H1 (cell line): Measurements from ENCODE around the gene IL37. TPM values are rescaled to one million over a fixed set of nuclear protein-coding genes. Genes with fewer than 3 reads are reported as not detected.

ENCODE experiments used
- JUN ChIP-seq: IDR thresholded peaks from 2 replicates; pipeline ENCODE4 v1.6.1; 2011; ENCODE audit warnings: low read depth, mild to moderate bottlenecking, improper control_type of control experiment, low read length
- POLR2AphosphoS5 ChIP-seq: IDR thresholded peaks from 2 replicates; pipeline ENCODE4 v1.6.1; 2011; ENCODE audit warnings: low read depth, low read length
- RNF2 ChIP-seq: fragments of 200-900, 300-1000 bp; sonication (generic); IDR thresholded peaks from 2 replicates; pipeline ENCODE4 v1.7.1; 2016; ENCODE audit warnings: borderline replicate concordance, low read depth, mild to moderate bottlenecking, antibody characterized with exemption, low read length; ENCODE audit not compliant: poor library complexity, severe bottlenecking; ENCODE audit errors: missing control alignments
- SIRT6 ChIP-seq: IDR thresholded peaks from one replicate; pipeline ENCODE4 v1.7.1; 2012; ENCODE audit warnings: low read length, inconsistent platforms
- SRF ChIP-seq: IDR thresholded peaks from 2 replicates; pipeline ENCODE4 v1.6.1; 2011; ENCODE audit warnings: mild to moderate bottlenecking, low read depth, low read length, moderate library complexity
- TAF1 ChIP-seq: IDR thresholded peaks from 2 replicates; pipeline ENCODE4 v1.6.1; 2011; ENCODE audit warnings: mild to moderate bottlenecking, low read depth, low read length
- polyA plus RNA-seq, 7 experiments: library from polyadenylated mRNA; depleted of rRNA in 3 of 7; stranded (reverse) in 5 of 7; unstranded in 2 of 7; fragments of >200 nt in 5 of 7; fragments of 200-250 nt in 2 of 7; gene quantifications; 1 replicate in 5 of 7; 2 replicates in 1 of 7; 4 replicates in 1 of 7; pipeline versions ENCODE4 v1.2.1 to v1.2.3, GENCODE V29; 2011 to 2013; ENCODE audit warnings: missing spikeins in 2 of 7, mixed read lengths in 2 of 7
- total RNA-seq: library from RNA; stranded (reverse); fragmentation: NEBNext Ultra II Directional; extraction: Animal tissue kit (Norgen Biotek cat#: 25700); gene quantifications from 2 replicates; pipeline ENCODE4 v1.2.1, GENCODE V29; 2021
- TF ChIP-seq, protein P1 (sequence below): fragments of 300-600 bp; sonication (generic); IDR thresholded peaks from 2 replicates; pipeline ENCODE4 v1.7.1; 2012; ENCODE audit warnings: low read length, moderate library complexity, mild to moderate bottlenecking, inconsistent platforms; ENCODE audit not compliant: insufficient replicate concordance
- TF ChIP-seq, protein P2 (sequence below), 3 experiments: IDR thresholded peaks; 1 replicate in 2 of 3; 2 replicates in 1 of 3; pipeline versions ENCODE4 v1.5.1 to v1.6.1; 2011; ENCODE audit warnings: low read length in 3 of 3, mild to moderate bottlenecking in 3 of 3, inconsistent platforms in 2 of 3, low read depth in 1 of 3, moderate library complexity in 1 of 3; ENCODE audit not compliant: insufficient read depth in 1 of 3; ENCODE audit errors: control extremely low read depth in 1 of 3

Gene IL37
- total and polyA plus RNA-seq, 2 of the 8 experiments (the other 6 are each of a cell fraction or from before 2014, with no cell fraction given): 0.18 TPM; not detected in 1

GRCh38 chr2:112947374-112947773 lies 36.4 kb downstream of the IL37 start (continued):
- TF ChIP-seq, protein P1, sequence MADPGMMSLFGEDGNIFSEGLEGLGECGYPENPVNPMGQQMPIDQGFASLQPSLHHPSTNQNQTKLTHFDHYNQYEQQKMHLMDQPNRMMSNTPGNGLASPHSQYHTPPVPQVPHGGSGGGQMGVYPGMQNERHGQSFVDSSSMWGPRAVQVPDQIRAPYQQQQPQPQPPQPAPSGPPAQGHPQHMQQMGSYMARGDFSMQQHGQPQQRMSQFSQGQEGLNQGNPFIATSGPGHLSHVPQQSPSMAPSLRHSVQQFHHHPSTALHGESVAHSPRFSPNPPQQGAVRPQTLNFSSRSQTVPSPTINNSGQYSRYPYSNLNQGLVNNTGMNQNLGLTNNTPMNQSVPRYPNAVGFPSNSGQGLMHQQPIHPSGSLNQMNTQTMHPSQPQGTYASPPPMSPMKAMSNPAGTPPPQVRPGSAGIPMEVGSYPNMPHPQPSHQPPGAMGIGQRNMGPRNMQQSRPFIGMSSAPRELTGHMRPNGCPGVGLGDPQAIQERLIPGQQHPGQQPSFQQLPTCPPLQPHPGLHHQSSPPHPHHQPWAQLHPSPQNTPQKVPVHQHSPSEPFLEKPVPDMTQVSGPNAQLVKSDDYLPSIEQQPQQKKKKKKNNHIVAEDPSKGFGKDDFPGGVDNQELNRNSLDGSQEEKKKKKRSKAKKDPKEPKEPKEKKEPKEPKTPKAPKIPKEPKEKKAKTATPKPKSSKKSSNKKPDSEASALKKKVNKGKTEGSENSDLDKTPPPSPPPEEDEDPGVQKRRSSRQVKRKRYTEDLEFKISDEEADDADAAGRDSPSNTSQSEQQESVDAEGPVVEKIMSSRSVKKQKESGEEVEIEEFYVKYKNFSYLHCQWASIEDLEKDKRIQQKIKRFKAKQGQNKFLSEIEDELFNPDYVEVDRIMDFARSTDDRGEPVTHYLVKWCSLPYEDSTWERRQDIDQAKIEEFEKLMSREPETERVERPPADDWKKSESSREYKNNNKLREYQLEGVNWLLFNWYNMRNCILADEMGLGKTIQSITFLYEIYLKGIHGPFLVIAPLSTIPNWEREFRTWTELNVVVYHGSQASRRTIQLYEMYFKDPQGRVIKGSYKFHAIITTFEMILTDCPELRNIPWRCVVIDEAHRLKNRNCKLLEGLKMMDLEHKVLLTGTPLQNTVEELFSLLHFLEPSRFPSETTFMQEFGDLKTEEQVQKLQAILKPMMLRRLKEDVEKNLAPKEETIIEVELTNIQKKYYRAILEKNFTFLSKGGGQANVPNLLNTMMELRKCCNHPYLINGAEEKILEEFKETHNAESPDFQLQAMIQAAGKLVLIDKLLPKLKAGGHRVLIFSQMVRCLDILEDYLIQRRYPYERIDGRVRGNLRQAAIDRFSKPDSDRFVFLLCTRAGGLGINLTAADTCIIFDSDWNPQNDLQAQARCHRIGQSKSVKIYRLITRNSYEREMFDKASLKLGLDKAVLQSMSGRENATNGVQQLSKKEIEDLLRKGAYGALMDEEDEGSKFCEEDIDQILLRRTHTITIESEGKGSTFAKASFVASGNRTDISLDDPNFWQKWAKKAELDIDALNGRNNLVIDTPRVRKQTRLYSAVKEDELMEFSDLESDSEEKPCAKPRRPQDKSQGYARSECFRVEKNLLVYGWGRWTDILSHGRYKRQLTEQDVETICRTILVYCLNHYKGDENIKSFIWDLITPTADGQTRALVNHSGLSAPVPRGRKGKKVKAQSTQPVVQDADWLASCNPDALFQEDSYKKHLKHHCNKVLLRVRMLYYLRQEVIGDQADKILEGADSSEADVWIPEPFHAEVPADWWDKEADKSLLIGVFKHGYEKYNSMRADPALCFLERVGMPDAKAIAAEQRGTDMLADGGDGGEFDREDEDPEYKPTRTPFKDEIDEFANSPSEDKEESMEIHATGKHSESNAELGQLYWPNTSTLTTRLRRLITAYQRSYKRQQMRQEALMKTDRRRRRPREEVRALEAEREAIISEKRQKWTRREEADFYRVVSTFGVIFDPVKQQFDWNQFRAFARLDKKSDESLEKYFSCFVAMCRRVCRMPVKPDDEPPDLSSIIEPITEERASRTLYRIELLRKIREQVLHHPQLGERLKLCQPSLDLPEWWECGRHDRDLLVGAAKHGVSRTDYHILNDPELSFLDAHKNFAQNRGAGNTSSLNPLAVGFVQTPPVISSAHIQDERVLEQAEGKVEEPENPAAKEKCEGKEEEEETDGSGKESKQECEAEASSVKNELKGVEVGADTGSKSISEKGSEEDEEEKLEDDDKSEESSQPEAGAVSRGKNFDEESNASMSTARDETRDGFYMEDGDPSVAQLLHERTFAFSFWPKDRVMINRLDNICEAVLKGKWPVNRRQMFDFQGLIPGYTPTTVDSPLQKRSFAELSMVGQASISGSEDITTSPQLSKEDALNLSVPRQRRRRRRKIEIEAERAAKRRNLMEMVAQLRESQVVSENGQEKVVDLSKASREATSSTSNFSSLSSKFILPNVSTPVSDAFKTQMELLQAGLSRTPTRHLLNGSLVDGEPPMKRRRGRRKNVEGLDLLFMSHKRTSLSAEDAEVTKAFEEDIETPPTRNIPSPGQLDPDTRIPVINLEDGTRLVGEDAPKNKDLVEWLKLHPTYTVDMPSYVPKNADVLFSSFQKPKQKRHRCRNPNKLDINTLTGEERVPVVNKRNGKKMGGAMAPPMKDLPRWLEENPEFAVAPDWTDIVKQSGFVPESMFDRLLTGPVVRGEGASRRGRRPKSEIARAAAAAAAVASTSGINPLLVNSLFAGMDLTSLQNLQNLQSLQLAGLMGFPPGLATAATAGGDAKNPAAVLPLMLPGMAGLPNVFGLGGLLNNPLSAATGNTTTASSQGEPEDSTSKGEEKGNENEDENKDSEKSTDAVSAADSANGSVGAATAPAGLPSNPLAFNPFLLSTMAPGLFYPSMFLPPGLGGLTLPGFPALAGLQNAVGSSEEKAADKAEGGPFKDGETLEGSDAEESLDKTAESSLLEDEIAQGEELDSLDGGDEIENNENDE: no peak
- TF ChIP-seq TAF1 (no peak), SRF (no peak), JUN (no peak), RNF2 (no peak), SIRT6 (no peak), POLR2AphosphoS5 (no peak)
- TF ChIP-seq, protein P2, sequence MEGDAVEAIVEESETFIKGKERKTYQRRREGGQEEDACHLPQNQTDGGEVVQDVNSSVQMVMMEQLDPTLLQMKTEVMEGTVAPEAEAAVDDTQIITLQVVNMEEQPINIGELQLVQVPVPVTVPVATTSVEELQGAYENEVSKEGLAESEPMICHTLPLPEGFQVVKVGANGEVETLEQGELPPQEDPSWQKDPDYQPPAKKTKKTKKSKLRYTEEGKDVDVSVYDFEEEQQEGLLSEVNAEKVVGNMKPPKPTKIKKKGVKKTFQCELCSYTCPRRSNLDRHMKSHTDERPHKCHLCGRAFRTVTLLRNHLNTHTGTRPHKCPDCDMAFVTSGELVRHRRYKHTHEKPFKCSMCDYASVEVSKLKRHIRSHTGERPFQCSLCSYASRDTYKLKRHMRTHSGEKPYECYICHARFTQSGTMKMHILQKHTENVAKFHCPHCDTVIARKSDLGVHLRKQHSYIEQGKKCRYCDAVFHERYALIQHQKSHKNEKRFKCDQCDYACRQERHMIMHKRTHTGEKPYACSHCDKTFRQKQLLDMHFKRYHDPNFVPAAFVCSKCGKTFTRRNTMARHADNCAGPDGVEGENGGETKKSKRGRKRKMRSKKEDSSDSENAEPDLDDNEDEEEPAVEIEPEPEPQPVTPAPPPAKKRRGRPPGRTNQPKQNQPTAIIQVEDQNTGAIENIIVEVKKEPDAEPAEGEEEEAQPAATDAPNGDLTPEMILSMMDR (IDR thresholded peaks at IDR 0.05; ENCODE audit: control extremely low read depth in 1 of 3, insufficient read depth in 1 of 3, low read depth in 1 of 3, low read length in 3 of 3): no peak
